GM12878 (cell line): Measurements from ENCODE around the gene DUSP22.
A peak's percentile ranks its signal among the peaks of the same experiment; 100 is the strongest.

Experiments used
- BHLHE40 ChIP-seq, 2 experiments: fragments of 450-650 bp in 1 of 2; IDR thresholded peaks; 2 replicates each; pipeline ENCODE4 v1.6.1; 2011 to 2017; ENCODE audit warnings: low read depth in 2 of 2, borderline replicate concordance in 1 of 2, improper control_type of control experiment in 1 of 2, low read length in 1 of 2, mild to moderate bottlenecking in 1 of 2
- CBX5 ChIP-seq: sonication (generic); IDR thresholded peaks from 2 replicates; pipeline ENCODE4 v1.6.1; 2016; ENCODE audit warnings: low read depth, moderate library complexity, mild to moderate bottlenecking, inconsistent platforms
- EGR1 ChIP-seq, 2 experiments: IDR thresholded peaks; 1 replicate in 1 of 2; 2 replicates in 1 of 2; pipeline ENCODE4 v1.6.1; 2011 to 2012; ENCODE audit warnings: low read depth in 2 of 2, low read length in 2 of 2, borderline replicate concordance in 1 of 2, mild to moderate bottlenecking in 1 of 2, moderate library complexity in 1 of 2
- HDAC6 ChIP-seq: fragments of 200-600 bp; sonication (generic); IDR thresholded peaks from one replicate; pipeline ENCODE4 v1.8.0; 2017; ENCODE audit warnings: antibody characterized with exemption; ENCODE audit not compliant: unreplicated experiment
- POLR2A ChIP-seq: IDR thresholded peaks from 2 replicates; pipeline ENCODE4 v1.6.1; 2011; ENCODE audit warnings: low read depth, mild to moderate bottlenecking, low read length
- SP1 ChIP-seq: IDR thresholded peaks from one replicate; pipeline ENCODE4 v1.6.1; 2011; ENCODE audit warnings: low read depth, low read length
- SUPT20H ChIP-seq: IDR thresholded peaks from 2 replicates; pipeline ENCODE4 v1.6.1; 2011; ENCODE audit warnings: low read depth, mild to moderate bottlenecking, low read length, moderate library complexity, borderline replicate concordance; ENCODE audit not compliant: control insufficient read depth
- TF ChIP-seq, protein P1 (sequence below), 3 experiments: IDR thresholded peaks in 2 of 3; conservative IDR thresholded peaks in 1 of 3; 2 replicates each; pipeline ENCODE4 v1.5.1; 2011; ENCODE audit warnings: low read depth in 3 of 3, low read length in 3 of 3, mild to moderate bottlenecking in 3 of 3, control low read depth in 2 of 3, moderate library complexity in 2 of 3, inconsistent platforms in 1 of 3, mixed read lengths in 1 of 3; ENCODE audit not compliant: control insufficient read depth in 2 of 3, insufficient read depth in 1 of 3; ENCODE audit errors: extremely low read depth in 1 of 3
- TF ChIP-seq, protein P2 (sequence below): fragments of 450-650 bp; IDR thresholded peaks from 2 replicates; pipeline ENCODE4 v1.6.1; 2016; ENCODE audit warnings: mild to moderate bottlenecking
- TF ChIP-seq, protein P3 (sequence below): IDR thresholded peaks from 2 replicates; pipeline ENCODE4 v1.6.1; 2011; ENCODE audit warnings: low read depth, low read length, improper control_type of control experiment, borderline replicate concordance

DNA sequence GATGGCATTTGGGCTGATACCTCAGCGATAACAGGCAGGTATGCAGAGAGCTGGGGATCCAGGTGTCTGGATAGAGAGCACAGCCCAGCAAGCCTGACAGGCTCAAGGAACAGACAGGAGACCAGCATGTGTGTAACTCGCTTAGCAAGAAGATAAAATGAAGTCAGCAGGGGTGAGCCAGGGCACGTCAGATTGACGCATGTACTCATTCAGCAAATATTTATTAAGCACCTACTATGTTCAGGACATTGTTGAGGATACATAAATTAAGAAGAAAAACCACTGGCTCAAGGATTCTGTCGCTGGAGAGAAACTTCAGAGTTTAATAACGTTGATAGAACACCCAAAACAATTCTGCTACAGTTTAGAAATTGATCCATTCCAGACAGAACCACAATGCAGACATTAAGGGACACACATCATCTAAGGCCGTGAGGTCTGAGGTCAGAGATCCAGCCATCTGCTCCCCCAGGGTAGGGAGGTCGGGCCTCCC is 1.0 kb upstream of the DUSP22 start:
- TF ChIP-seq HDAC6 (no peak), POLR2A (no peak), SP1 (no peak), CBX5 (no peak), EGR1 (IDR thresholded peaks at IDR 0.05; ENCODE audit: borderline replicate concordance in 1 of 2, low read depth in 2 of 2, low read length in 2 of 2) (no peak), BHLHE40 (IDR thresholded peaks at IDR 0.05; ENCODE audit: borderline replicate concordance in 1 of 2, low read depth in 2 of 2, low read length in 1 of 2) (no peak; a peak in 1 of 4 replicates), SUPT20H (no peak)
- TF ChIP-seq, protein P1, sequence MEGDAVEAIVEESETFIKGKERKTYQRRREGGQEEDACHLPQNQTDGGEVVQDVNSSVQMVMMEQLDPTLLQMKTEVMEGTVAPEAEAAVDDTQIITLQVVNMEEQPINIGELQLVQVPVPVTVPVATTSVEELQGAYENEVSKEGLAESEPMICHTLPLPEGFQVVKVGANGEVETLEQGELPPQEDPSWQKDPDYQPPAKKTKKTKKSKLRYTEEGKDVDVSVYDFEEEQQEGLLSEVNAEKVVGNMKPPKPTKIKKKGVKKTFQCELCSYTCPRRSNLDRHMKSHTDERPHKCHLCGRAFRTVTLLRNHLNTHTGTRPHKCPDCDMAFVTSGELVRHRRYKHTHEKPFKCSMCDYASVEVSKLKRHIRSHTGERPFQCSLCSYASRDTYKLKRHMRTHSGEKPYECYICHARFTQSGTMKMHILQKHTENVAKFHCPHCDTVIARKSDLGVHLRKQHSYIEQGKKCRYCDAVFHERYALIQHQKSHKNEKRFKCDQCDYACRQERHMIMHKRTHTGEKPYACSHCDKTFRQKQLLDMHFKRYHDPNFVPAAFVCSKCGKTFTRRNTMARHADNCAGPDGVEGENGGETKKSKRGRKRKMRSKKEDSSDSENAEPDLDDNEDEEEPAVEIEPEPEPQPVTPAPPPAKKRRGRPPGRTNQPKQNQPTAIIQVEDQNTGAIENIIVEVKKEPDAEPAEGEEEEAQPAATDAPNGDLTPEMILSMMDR (IDR thresholded peaks at IDR 0.05 in 2 of 3, conservative IDR thresholded peaks at IDR 0.05 in 1 of 3; ENCODE audit: control insufficient read depth in 2 of 3, extremely low read depth in 1 of 3, insufficient read depth in 1 of 3, low read depth in 3 of 3, low read length in 3 of 3) = no peak
- TF ChIP-seq, protein P2, sequence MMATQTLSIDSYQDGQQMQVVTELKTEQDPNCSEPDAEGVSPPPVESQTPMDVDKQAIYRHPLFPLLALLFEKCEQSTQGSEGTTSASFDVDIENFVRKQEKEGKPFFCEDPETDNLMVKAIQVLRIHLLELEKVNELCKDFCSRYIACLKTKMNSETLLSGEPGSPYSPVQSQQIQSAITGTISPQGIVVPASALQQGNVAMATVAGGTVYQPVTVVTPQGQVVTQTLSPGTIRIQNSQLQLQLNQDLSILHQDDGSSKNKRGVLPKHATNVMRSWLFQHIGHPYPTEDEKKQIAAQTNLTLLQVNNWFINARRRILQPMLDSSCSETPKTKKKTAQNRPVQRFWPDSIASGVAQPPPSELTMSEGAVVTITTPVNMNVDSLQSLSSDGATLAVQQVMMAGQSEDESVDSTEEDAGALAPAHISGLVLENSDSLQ = peak; percentile 69
- TF ChIP-seq, protein P3, sequence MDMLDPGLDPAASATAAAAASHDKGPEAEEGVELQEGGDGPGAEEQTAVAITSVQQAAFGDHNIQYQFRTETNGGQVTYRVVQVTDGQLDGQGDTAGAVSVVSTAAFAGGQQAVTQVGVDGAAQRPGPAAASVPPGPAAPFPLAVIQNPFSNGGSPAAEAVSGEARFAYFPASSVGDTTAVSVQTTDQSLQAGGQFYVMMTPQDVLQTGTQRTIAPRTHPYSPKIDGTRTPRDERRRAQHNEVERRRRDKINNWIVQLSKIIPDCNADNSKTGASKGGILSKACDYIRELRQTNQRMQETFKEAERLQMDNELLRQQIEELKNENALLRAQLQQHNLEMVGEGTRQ = no peak
